ENCODE measurements around the gene NOXO1.

The NOXO1 gene

GRCh38 chr16:1938316-1938715 lies 43.0 kb downstream of the NOXO1 start:
- DNase-seq, result no peak

- DNase-seq, result no peak
Observed at GRCh38 chr16:1936945-1937479, 44.3 kb downstream of the NOXO1 start.

- DNase-seq, result no peak
Observed at GRCh38 chr16:1933097-1933661, 48.1 kb downstream of the NOXO1 start.

- DNase-seq, result peak; percentile 60 to 74
Observed at GRCh38 chr16:1932050-1933028, 48.9 kb downstream of the NOXO1 start.

GRCh38 chr16:1930338-1930720 lies 50.9 kb downstream of the NOXO1 start:
- DNase-seq, result no peak

- peak; percentile 67 to 70 for DNase-seq
Observed at GRCh38 chr16:1929578-1930337, 51.5 kb downstream of the NOXO1 start.

GRCh38 chr16:1929105-1929504 lies 52.2 kb downstream of the NOXO1 start:
- DNase-seq, result peak in 1 of 2 experiments; percentile 35

Measured in SHP77 (cell line).